HepG2 (cell line): ENCODE measurements around the gene PLCB1. TPM values are rescaled to one million over a fixed set of nuclear protein-coding genes. Genes with fewer than 3 reads are reported as not detected.

Experiments
- ATAC-seq: fragments of 200-7000 bp; cut with Tn5 transposase; 3 replicates; pipeline ENCODE4 v1.9.1; 2020; ENCODE audit warnings: mild to moderate bottlenecking, moderate library complexity
- BruUV-seq: library from RNA; stranded (reverse); fragments of 400-500 nt; replicated peaks from 2 replicates; lab custom pipeline; 2021; lab: Mats Ljungman, UMichigan
- CTCF ChIA-PET: fragments of 300-600 bp; formaldehyde crosslinking; extraction: SDS; loops from one replicate; lab custom pipeline; 2021; ENCODE audit warnings: low total read pairs, inconsistent platforms, low intra/inter-chr PET ratio; lab: Yijun Ruan, JAX
- POLR2A ChIA-PET: fragments of 350-600 bp; sonication (Branson Sonifier 250); formaldehyde crosslinking; loops from one replicate; lab custom pipeline; 2020; ENCODE audit warnings: antibody characterized with exemption, inconsistent platforms; lab: Yijun Ruan, JAX
- DNase-seq: peaks from one replicate; pipeline ENCODE4 v3.0.0-alpha.2; 2015; ENCODE audit warnings: low spot score
- FAIRE-seq: peaks from 3 replicates; lab custom pipeline; 2011; peaks lifted over from hg19 to GRCh38; lab: Jason Lieb, UNC
- H2AFZ ChIP-seq: one replicate; pipeline ENCODE4 v1.6.1; 2011; ENCODE audit warnings: low read length, inconsistent platforms
- H3K27ac ChIP-seq: fragments of 300-600 bp; 3 replicates; pipeline ENCODE4 v1.8.0; 2011; ENCODE audit warnings: mixed run types, mild to moderate bottlenecking, mixed read lengths, low read length, inconsistent platforms; ENCODE audit not compliant: insufficient read depth; ENCODE audit errors: extremely low read length
- H3K27me3 ChIP-seq, 2 experiments: fragments of 200-600 bp in 1 of 2; 2 replicates in 1 of 2; 3 replicates in 1 of 2; pipeline versions ENCODE4 v1.6.0 to v1.8.0; 2011; ENCODE audit warnings: low read length in 2 of 2, mild to moderate bottlenecking in 2 of 2, moderate library complexity in 2 of 2, inconsistent platforms in 1 of 2; ENCODE audit not compliant: insufficient read depth in 2 of 2, control insufficient read depth in 1 of 2
- H3K36me3 ChIP-seq, 2 experiments: fragments of 200-600 bp in 1 of 2; replicated peaks in 1 of 2; 2 replicates in 1 of 2; 3 replicates in 1 of 2; pipeline versions ENCODE4 v1.5.1 to v1.8.0; 2011; ENCODE audit warnings: low read length in 2 of 2, inconsistent platforms in 1 of 2; ENCODE audit not compliant: insufficient read depth in 2 of 2, control insufficient read depth in 1 of 2
- H3K4me1 ChIP-seq: 2 replicates; pipeline ENCODE4 v1.5.1; 2012; ENCODE audit warnings: low read length, inconsistent platforms; ENCODE audit not compliant: insufficient read depth
- H3K4me2 ChIP-seq: 2 replicates; pipeline ENCODE4 v1.6.0; 2011; ENCODE audit warnings: low read depth, low read length, inconsistent platforms
- H3K4me3 ChIP-seq, 3 experiments: fragments of 200-600 bp in 1 of 3; sonication (generic), shearing (Covaris generic) in 1 of 3; replicated peaks in 1 of 3; 2 replicates each; pipeline ENCODE4 v1.5.1; 2011 to 2016; ENCODE audit warnings: low read length in 3 of 3, inconsistent platforms in 2 of 3, low read depth in 2 of 3, mild to moderate bottlenecking in 2 of 3, control low read depth in 1 of 3, mixed read lengths in 1 of 3; ENCODE audit not compliant: insufficient read depth in 1 of 3
- H3K79me2 ChIP-seq: one replicate; pipeline ENCODE4 v1.6.1; 2011; ENCODE audit warnings: low read length, inconsistent platforms; ENCODE audit not compliant: insufficient read depth
- H3K9ac ChIP-seq: 2 replicates; pipeline ENCODE4 v1.6.0; 2011; ENCODE audit warnings: mild to moderate bottlenecking, low read depth, low read length, inconsistent platforms; ENCODE audit not compliant: insufficient read depth
- H3K9me3 ChIP-seq: 2 replicates; pipeline ENCODE4 v1.5.1; 2012; ENCODE audit warnings: mild to moderate bottlenecking, low read length
- H4K20me1 ChIP-seq: 2 replicates; pipeline ENCODE4 v1.6.0; 2011; ENCODE audit warnings: inconsistent platforms, mild to moderate bottlenecking, low read length, moderate library complexity; ENCODE audit not compliant: insufficient read depth
- MED13 ChIP-seq: sonication (generic); formaldehyde crosslinking; IDR thresholded peaks from 2 replicates; pipeline ENCODE4 v1.5.0; 2020; ENCODE audit warnings: missing genetic modification reagents
- MTERF4 ChIP-seq: sonication (generic); formaldehyde crosslinking; IDR thresholded peaks from 2 replicates; pipeline ENCODE4 v1.8.0; 2023; ENCODE audit warnings: mild to moderate bottlenecking, missing genetic modification reagents
- TEF ChIP-seq: sonication (generic); formaldehyde crosslinking; IDR thresholded peaks from 2 replicates; pipeline ENCODE4 v1.5.0; 2020; ENCODE audit warnings: missing genetic modification reagents
- ZBTB14 ChIP-seq: sonication (generic); formaldehyde crosslinking; IDR thresholded peaks from 2 replicates; pipeline ENCODE4 v1.4.0; 2020; ENCODE audit warnings: missing genetic modification reagents
- ZNF564 ChIP-seq: sonication (generic); formaldehyde crosslinking; IDR thresholded peaks from 2 replicates; pipeline ENCODE4 v1.8.1; 2023; ENCODE audit warnings: mild to moderate bottlenecking, missing genetic modification reagents
- WGBS: methylation state at CpG from one replicate; pipeline ENCODE4 v1.1.6; 2017; ENCODE audit warnings: low lambda C conversion rate; 5-methylcytosine and 5-hydroxymethylcytosine counted together
- in situ Hi-C: cut with HindIII; loops from 2 replicates; pipeline ENCODE4 v1.10.0; 2017; ENCODE audit warnings: low pct_unique_long_range_greater_than_20kb; ENCODE audit not compliant: extremely low pct_ligation_motif_present
- intact Hi-C: fragments of 100-400 bp; cut with micrococcal nuclease; formaldehyde crosslinking; loops from one replicate; pipeline ENCODE4 v1.10.0; 2022; ENCODE audit not compliant: unreplicated experiment
- polyA plus RNA-seq, 8 experiments: library from polyadenylated mRNA; depleted of rRNA in 3 of 8; stranded (reverse) in 7 of 8; unstranded in 1 of 8; fragments of >200 nt; fragmentation: Illumina TruSeq in 4 of 8; extraction: Trizol in 4 of 8; gene quantifications; 2 replicates each; pipeline versions ENCODE4 v1.2.1 to v1.2.3, GENCODE V29; 2011 to 2016; ENCODE audit warnings: low read depth in 4 of 8, missing spikeins in 1 of 8, mixed read lengths in 1 of 8; ENCODE audit not compliant: insufficient read depth in 1 of 8
- total RNA-seq, 5 experiments: library from RNA; depleted of rRNA; stranded (reverse); fragments of >200 nt; fragmentation: Illumina TruSeq; extraction: Trizol; gene quantifications; 2 replicates each; pipeline ENCODE4 v1.2.3, GENCODE V29; 2016; ENCODE audit warnings: low read depth in 1 of 5

PLCB1 gene
- total and polyA plus RNA-seq, 2 of the 13 experiments (the other 11 are each of a cell fraction or from before 2014, with no cell fraction given), result 42.4 to 55.9 TPM

- Histone ChIP-seq H3K36me3 (peaks cover 0 to 1% of the 10 kb centered on the region in 2 experiments; a peak in 1 of 5 replicates), H3K4me1 (peaks cover 16% of the 10 kb centered on the region), H4K20me1 (no peaks in the 10 kb centered on the region), H3K27me3 (no peaks in the 10 kb centered on the region), H3K27ac (no peak overlapping the region), H3K9ac (no peak overlapping the region), H3K79me2 (no peaks in the 10 kb centered on the region), H3K4me3 (no peak overlapping the region), H2AFZ (no peak overlapping the region), H3K4me2 (no peak overlapping the region), H3K9me3 (no peaks in the 10 kb centered on the region)
- WGBS, result 87% methylated on average over 3 of the region's 3 CpGs
- no TSS peak for BruUV-seq
- ChIA-PET POLR2A (no interaction called here), CTCF (no interaction called here)
- intact Hi-C loops, result no loop called here
- DNase-seq (no peak), ATAC-seq (no peak), FAIRE-seq (no peak)
- in situ Hi-C loops, result no loop called here
- TF ChIP-seq TEF (CRISPR knock-in tag) (no peak), MED13 (CRISPR knock-in tag) (no peak), MTERF4 (CRISPR knock-in tag) (no peak), ZBTB14 (no peak), ZNF564 (CRISPR knock-in tag) (no peak)
Measured at GRCh38 chr20:8578161-8578865, 446.2 kb downstream of the PLCB1 start.
